Glomerular visceral epithelial cell (primary cell): ENCODE measurements around the gene SLFNL1.

Experiments
- DNase-seq: peaks from one replicate; pipeline ENCODE4 v3.0.0-alpha.2; 2016; ENCODE audit errors: extremely low spot score

SLFNL1 gene

GRCh38 chr1:41021526-41022308 is at the start of gene SLFNL1:
SLFNL1 (minus strand) TSS chr1:41021725; CDS start chr1:41020660, 1,065 bp downstream.
- DNase-seq, result no peak

- no peak for DNase-seq
Observed at GRCh38 chr1:41056907-41057306, 35.4 kb upstream of the SLFNL1 start.

- no peak for DNase-seq
Observed at GRCh38 chr1:41053316-41053715, 31.8 kb upstream of the SLFNL1 start.

- DNase-seq, result no peak
Observed at GRCh38 chr1:41051022-41051421, 29.5 kb upstream of the SLFNL1 start.

- no peak for DNase-seq
Observed at GRCh38 chr1:41048540-41048939, 27.0 kb upstream of the SLFNL1 start.

- no peak for DNase-seq
Observed at GRCh38 chr1:41046347-41046775, 24.8 kb upstream of the SLFNL1 start.

GRCh38 chr1:41045740-41046139 is 24.2 kb upstream of the SLFNL1 start:
- DNase-seq, result no peak

GRCh38 chr1:41044187-41044586 is 22.7 kb upstream of the SLFNL1 start:
- DNase-seq, result no peak

GRCh38 chr1:41041614-41042270 is 20.2 kb upstream of the SLFNL1 start:
- DNase-seq, result no peak

- no peak for DNase-seq
Observed at GRCh38 chr1:41038110-41038509, 16.6 kb upstream of the SLFNL1 start.

GRCh38 chr1:41037116-41037903 is 15.8 kb upstream of the SLFNL1 start:
- DNase-seq, result no peak

GRCh38 chr1:41033272-41033671 is 11.7 kb upstream of the SLFNL1 start:
- DNase-seq, result no peak

GRCh38 chr1:41032147-41032546 is 10.6 kb upstream of the SLFNL1 start:
- DNase-seq, result no peak

GRCh38 chr1:41030872-41031616 is 9.5 kb upstream of the SLFNL1 start:
- DNase-seq, result no peak

- no peak for DNase-seq
Observed at GRCh38 chr1:41028034-41028642, 6.6 kb upstream of the SLFNL1 start.

- no peak for DNase-seq
Observed at GRCh38 chr1:41025979-41026819, 4.7 kb upstream of the SLFNL1 start.

- no peak for DNase-seq
Observed at GRCh38 chr1:41024953-41025352, 3.4 kb upstream of the SLFNL1 start.

GRCh38 chr1:41023279-41023990 is 1.9 kb upstream of the SLFNL1 start:
- peak; percentile 38 for DNase-seq

GRCh38 chr1:41022424-41022823 is 899 bp upstream of the SLFNL1 start:
- no peak for DNase-seq

GRCh38 chr1:41020654-41021053 is 871 bp downstream of the SLFNL1 start:
- no peak for DNase-seq
